ENCODE measurements around the gene SNX8.

The SNX8 gene

GRCh38 chr7:2279896-2280295 is 34.3 kb downstream of the SNX8 start:
- no peak overlapping the region for H3K4me3 ChIP-seq (ENCODE audit: low read length)
- TF ChIP-seq, protein P1, sequence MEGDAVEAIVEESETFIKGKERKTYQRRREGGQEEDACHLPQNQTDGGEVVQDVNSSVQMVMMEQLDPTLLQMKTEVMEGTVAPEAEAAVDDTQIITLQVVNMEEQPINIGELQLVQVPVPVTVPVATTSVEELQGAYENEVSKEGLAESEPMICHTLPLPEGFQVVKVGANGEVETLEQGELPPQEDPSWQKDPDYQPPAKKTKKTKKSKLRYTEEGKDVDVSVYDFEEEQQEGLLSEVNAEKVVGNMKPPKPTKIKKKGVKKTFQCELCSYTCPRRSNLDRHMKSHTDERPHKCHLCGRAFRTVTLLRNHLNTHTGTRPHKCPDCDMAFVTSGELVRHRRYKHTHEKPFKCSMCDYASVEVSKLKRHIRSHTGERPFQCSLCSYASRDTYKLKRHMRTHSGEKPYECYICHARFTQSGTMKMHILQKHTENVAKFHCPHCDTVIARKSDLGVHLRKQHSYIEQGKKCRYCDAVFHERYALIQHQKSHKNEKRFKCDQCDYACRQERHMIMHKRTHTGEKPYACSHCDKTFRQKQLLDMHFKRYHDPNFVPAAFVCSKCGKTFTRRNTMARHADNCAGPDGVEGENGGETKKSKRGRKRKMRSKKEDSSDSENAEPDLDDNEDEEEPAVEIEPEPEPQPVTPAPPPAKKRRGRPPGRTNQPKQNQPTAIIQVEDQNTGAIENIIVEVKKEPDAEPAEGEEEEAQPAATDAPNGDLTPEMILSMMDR (conservative IDR thresholded peaks at IDR 0.05; ENCODE audit: low read depth, low read length): no peak

DNA sequence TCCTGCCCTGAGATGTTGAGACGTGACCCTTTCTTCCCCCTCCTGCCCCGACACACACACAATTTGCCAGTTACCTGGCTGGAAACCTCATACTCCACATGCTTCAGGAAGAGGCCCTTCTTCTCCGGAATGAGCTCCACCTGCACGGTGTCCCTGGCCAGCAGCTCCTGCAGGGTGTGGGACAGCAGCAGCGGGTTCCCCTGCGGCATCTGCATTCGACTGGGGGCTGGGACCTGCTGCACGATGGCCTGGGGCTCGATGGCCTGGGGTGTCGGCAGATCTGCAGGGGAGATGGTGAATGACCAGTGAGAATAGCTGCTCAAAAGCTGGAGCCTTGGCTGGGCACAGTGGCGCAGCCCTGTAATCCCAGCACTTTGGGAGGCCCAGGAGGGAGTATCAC is 36.2 kb downstream of the SNX8 start:
- DNase-seq (ENCODE audit: low read depth): no peak
- H3K4me3 ChIP-seq (ENCODE audit: low read length): no peak overlapping the region
- TF ChIP-seq, protein P1 (conservative IDR thresholded peaks at IDR 0.05; ENCODE audit: low read depth, low read length): no peak

More at GRCh38 chr7:2279896-2280295, 34.3 kb downstream of the SNX8 start:
- no peak for DNase-seq (ENCODE audit: low read depth)

GRCh38 chr7:2276107-2276506 is 38.1 kb downstream of the SNX8 start:
- TF ChIP-seq, protein P1 (conservative IDR thresholded peaks at IDR 0.05; ENCODE audit: low read depth, low read length): no peak
- no peak overlapping the region for H3K4me3 ChIP-seq (ENCODE audit: low read length)
- DNase-seq (ENCODE audit: low read depth): no peak

DNA sequence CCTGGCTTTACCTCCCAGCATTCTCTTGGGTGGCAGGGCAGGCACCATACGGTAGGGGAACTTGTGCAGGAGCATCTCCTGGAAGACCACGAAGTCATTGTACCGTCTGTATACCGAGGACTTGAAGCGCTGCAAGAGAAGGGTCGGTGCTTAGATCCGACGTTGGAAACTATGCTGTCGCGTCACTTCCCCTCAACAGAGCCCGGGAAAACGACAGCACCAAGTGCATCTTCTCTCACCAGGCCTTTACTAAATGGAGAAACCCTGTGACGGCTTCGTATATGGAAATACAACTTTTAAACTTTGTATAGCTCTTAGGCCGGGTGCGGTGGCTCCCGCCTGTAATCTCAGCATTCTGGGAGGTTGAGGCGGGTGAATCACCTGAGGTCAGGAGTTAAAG is 39.1 kb downstream of the SNX8 start:
- no peak overlapping the region for H3K4me3 ChIP-seq (ENCODE audit: low read length)
- DNase-seq (ENCODE audit: low read depth): no peak
- TF ChIP-seq, protein P1 (conservative IDR thresholded peaks at IDR 0.05; ENCODE audit: low read depth, low read length): no peak

GRCh38 chr7:2274666-2275065 is 39.6 kb downstream of the SNX8 start:
- DNase-seq (ENCODE audit: low read depth): no peak
- no peak overlapping the region for H3K4me3 ChIP-seq (ENCODE audit: low read length)
- TF ChIP-seq, protein P1 (conservative IDR thresholded peaks at IDR 0.05; ENCODE audit: low read depth, low read length): no peak

DNA sequence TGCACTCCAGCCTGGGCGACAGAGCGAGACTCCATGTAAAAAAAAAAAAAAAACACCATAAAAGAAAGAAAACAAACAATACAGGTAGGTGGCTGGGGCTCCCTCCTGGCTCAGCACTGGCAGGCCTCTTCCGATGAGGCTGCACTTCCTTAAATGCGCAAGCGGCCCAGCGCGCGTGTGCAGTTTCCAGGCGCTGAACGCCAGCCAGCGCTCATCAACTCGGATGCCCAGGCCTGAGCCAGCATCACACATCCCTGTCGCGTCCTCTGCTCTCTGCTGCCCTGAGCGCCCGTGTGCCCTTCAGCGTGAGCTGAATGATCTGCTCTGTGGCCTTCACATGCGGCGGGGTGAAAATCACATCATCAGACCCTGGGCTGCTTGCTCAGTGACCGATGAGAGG is 40.4 kb downstream of the SNX8 start:
- H3K4me3 ChIP-seq (ENCODE audit: low read length): no peak overlapping the region
- DNase-seq (ENCODE audit: low read depth): no peak
- TF ChIP-seq, protein P1 (conservative IDR thresholded peaks at IDR 0.05; ENCODE audit: low read depth, low read length): no peak

GRCh38 chr7:2272031-2272430 is 42.2 kb downstream of the SNX8 start:
- no peak overlapping the region for H3K4me3 ChIP-seq (ENCODE audit: low read length)
- TF ChIP-seq, protein P1 (conservative IDR thresholded peaks at IDR 0.05; ENCODE audit: low read depth, low read length): no peak
- DNase-seq (ENCODE audit: low read depth): peak; percentile 38

Measured in retinal pigment epithelial cell (primary cell).